ENCODE data around the gene ARHGAP1. TPM values are rescaled to one million over a fixed set of nuclear protein-coding genes. Genes with fewer than 3 reads are reported as not detected.

Gene ARHGAP1
- total and polyA plus RNA-seq, 2 donors (not counting 3 experiments of a cell fraction or from before 2014, with no cell fraction given) = 30.9 to 58.2 TPM

DNA sequence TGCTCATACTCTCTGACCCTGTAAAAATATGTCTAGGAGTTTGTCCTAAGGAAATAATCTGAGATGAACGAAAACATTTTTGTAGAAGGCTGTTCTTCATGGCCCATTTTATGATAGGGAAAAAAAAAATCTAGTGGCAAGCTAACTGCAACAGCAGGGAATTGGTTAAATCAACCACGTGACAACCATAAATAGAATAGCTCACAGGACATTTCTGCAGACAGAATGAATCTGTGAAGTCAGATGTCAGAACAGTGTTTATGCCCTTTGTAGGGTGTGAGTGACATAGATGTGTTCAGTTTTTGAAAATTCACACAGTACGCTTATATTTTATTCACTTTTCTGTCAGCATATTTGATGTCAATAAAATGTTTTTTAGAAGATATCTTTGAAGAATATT lies 16.1 kb downstream of the ARHGAP1 start:
- POLR2A ChIA-PET = no interaction called here
- no peaks in the 10 kb centered on the region for H3K27me3 ChIP-seq (ENCODE audit: control insufficient read depth in 2 of 2, insufficient read depth in 2 of 2, low read length in 2 of 2)
- no peak for FAIRE-seq

DNA sequence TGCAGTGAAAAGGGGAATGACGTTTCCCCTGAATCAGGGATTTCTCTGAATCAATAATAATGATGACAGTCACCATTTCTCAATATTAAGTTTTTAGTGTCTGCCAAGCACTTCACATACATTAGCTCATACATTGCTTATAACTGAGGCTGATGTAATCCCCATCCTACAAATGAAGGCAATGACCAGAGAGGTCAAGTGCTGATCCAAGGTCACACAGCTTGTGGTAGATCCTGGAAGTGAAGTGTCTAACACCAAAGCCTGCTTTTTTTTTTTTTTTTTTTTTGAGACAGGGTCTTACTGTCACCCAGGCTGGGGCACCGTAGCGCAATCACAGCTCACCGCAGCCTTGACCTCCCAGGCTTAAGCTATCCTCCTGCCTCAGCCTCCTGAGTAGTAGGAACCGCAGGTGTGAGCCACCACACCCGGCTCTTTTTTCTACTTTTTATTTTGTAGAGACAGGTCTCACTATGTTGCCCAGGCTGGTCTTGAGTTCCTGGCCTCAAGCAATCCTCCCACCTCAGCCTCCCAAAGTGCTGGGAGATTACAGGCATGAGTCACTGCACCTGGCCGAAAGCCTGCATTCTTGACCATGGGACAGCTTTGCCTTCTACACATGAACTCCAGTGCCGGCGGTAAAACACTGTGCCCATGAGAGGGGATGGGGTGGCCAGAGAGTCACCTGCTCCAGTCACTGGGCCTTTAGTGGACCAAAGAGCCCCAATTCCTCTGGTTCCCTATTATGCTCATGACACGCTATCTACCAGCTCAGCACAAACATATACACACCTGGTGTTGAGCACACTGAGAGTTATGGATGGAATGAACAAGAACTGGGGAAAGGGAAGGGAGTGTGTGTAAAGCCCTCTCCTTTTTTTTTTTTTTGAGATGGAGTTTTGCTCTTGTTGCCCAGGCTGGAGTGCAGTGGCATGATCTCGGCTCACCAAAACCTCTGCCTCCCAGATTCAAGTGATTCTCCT lies 17.4 kb downstream of the ARHGAP1 start:
- no peaks in the 10 kb centered on the region for H3K27me3 ChIP-seq (ENCODE audit: control insufficient read depth in 2 of 2, insufficient read depth in 2 of 2, low read length in 2 of 2)
- H3K27ac ChIP-seq (ENCODE audit: insufficient read depth, low read depth, low read length) = no peak overlapping the region
- no peaks in the 10 kb centered on the region for H3K79me2 ChIP-seq (ENCODE audit: control insufficient read depth, insufficient read depth, low read length)
- no peaks in the 10 kb centered on the region for H4K20me1 ChIP-seq (replicated peaks; ENCODE audit: control insufficient read depth, extremely low read depth, insufficient read depth, low read length)
- no peak overlapping the region for H2AFZ ChIP-seq (ENCODE audit: low read depth, low read length)
- no TSS peak for BruUV-seq (replicated peaks)
- no peak overlapping the region for H3K9ac ChIP-seq (replicated peaks; ENCODE audit: extremely low read depth, insufficient read depth, low read length)
- H3K4me2 ChIP-seq (ENCODE audit: insufficient read depth, low read length) = no peak overlapping the region
- intact Hi-C loops (cut with micrococcal nuclease) (no loop called here), dilution Hi-C loops (cut with MboI; ENCODE audit: extremely low pct_ligation_motif_present, low sequenced_read_pairs) (no loop called here)
- DNase-seq (ENCODE audit: low read depth, low spot score) (no peak), FAIRE-seq (no peak)
- ChIA-PET CTCF (interaction anchor here (0.6 kb wide), 1 partner anchor 43 kb away, joined by 6 read pairs; no protein-coding TSS in a partner anchor), POLR2A (interaction anchor here (0.7 kb wide), 1 partner anchor 47 kb away, joined by 3 read pairs; no protein-coding TSS in a partner anchor)
- H3K9me1 ChIP-seq (replicated peaks; ENCODE audit: control insufficient read depth, extremely low read depth, insufficient read depth, low read length) = no peaks in the 10 kb centered on the region
- H3K4me3 ChIP-seq (replicated peaks in 1 of 3; ENCODE audit: insufficient read depth in 1 of 3, low read depth in 1 of 3, low read length in 3 of 3) = no peak overlapping the region
- H3K36me3 ChIP-seq (ENCODE audit: control insufficient read depth in 2 of 2, extremely low read depth in 1 of 2, insufficient read depth in 2 of 2, low read length in 2 of 2) = peaks cover 2 to 36% of the 10 kb centered on the region in 2 experiments
- TF ChIP-seq JUN (IDR thresholded peaks at IDR 0.05; ENCODE audit: borderline replicate concordance, insufficient read depth, insufficient read length, low read depth) (no peak), GATA2 (IDR thresholded peaks at IDR 0.05; ENCODE audit: insufficient read depth, insufficient read length, low read depth, low read length) (no peak), MYC (IDR thresholded peaks at IDR 0.05; ENCODE audit: low read depth, low read length) (no peak), EZH2 (IDR thresholded peaks at IDR 0.05; ENCODE audit: borderline replicate concordance, low read depth, low read length, severe bottlenecking) (no peak), POLR2AphosphoS5 (IDR thresholded peaks at IDR 0.05; ENCODE audit: insufficient read depth, low read depth, low read length) (no peak), FOS (IDR thresholded peaks at IDR 0.05; ENCODE audit: borderline replicate concordance, insufficient read depth, low read length) (no peak)
- TF ChIP-seq, protein P1, sequence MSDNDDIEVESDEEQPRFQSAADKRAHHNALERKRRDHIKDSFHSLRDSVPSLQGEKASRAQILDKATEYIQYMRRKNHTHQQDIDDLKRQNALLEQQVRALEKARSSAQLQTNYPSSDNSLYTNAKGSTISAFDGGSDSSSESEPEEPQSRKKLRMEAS (IDR thresholded peaks at IDR 0.05; ENCODE audit: insufficient read depth, insufficient read length) = no peak
- no peaks in the 10 kb centered on the region for H3K4me1 ChIP-seq (ENCODE audit: control insufficient read depth, extremely low read depth, insufficient read depth, low read length)
- H3K9me3 ChIP-seq (replicated peaks; ENCODE audit: control insufficient read depth, insufficient read depth, low read length) = no peaks in the 10 kb centered on the region

More for the DNA sequence above, 16.1 kb downstream of the ARHGAP1 start:
- CTCF ChIA-PET = interaction anchor here (1.0 kb wide), 1 partner anchor 11 kb away, joined by 3 read pairs; no protein-coding TSS in a partner anchor
- no peak overlapping the region for H3K27ac ChIP-seq (ENCODE audit: insufficient read depth, low read depth, low read length)
- intact Hi-C loops (cut with micrococcal nuclease) (no loop called here), dilution Hi-C loops (cut with MboI; ENCODE audit: extremely low pct_ligation_motif_present, low sequenced_read_pairs) (no loop called here)
- H2AFZ ChIP-seq (ENCODE audit: low read depth, low read length) = no peak overlapping the region
- no peak overlapping the region for H3K4me3 ChIP-seq (replicated peaks in 1 of 3; ENCODE audit: insufficient read depth in 1 of 3, low read depth in 1 of 3, low read length in 3 of 3)
- DNase-seq (ENCODE audit: low read depth, low spot score) = no peak
- no peaks in the 10 kb centered on the region for H3K9me1 ChIP-seq (replicated peaks; ENCODE audit: control insufficient read depth, extremely low read depth, insufficient read depth, low read length)
- H3K4me1 ChIP-seq (ENCODE audit: control insufficient read depth, extremely low read depth, insufficient read depth, low read length) = no peaks in the 10 kb centered on the region
- peaks cover 2 to 28% of the 10 kb centered on the region in 2 experiments for H3K36me3 ChIP-seq (ENCODE audit: control insufficient read depth in 2 of 2, extremely low read depth in 1 of 2, insufficient read depth in 2 of 2, low read length in 2 of 2)
- no TSS peak for BruUV-seq (replicated peaks)
- TF ChIP-seq JUN (IDR thresholded peaks at IDR 0.05; ENCODE audit: borderline replicate concordance, insufficient read depth, insufficient read length, low read depth) = no peak
- TF ChIP-seq POLR2A (IDR thresholded peaks at IDR 0.05; ENCODE audit: low read depth, low read length) = no peak
- no peak for TF ChIP-seq EZH2 (IDR thresholded peaks at IDR 0.05; ENCODE audit: borderline replicate concordance, low read depth, low read length, severe bottlenecking)
- TF ChIP-seq FOS (IDR thresholded peaks at IDR 0.05; ENCODE audit: borderline replicate concordance, insufficient read depth, low read length) = no peak
- TF ChIP-seq, protein P1 (IDR thresholded peaks at IDR 0.05; ENCODE audit: insufficient read depth, insufficient read length) = no peak
- TF ChIP-seq GATA2 (IDR thresholded peaks at IDR 0.05; ENCODE audit: insufficient read depth, insufficient read length, low read depth, low read length) = no peak
- no peak for TF ChIP-seq MYC (IDR thresholded peaks at IDR 0.05; ENCODE audit: low read depth, low read length)
- H3K4me2 ChIP-seq (ENCODE audit: insufficient read depth, low read length) = no peak overlapping the region
- no peaks in the 10 kb centered on the region for H3K79me2 ChIP-seq (ENCODE audit: control insufficient read depth, insufficient read depth, low read length)
- H3K9me3 ChIP-seq (replicated peaks; ENCODE audit: control insufficient read depth, insufficient read depth, low read length) = no peaks in the 10 kb centered on the region
- no peak overlapping the region for H3K9ac ChIP-seq (replicated peaks; ENCODE audit: extremely low read depth, insufficient read depth, low read length)
- H4K20me1 ChIP-seq (replicated peaks; ENCODE audit: control insufficient read depth, extremely low read depth, insufficient read depth, low read length) = no peaks in the 10 kb centered on the region
